NB4 (cell line): ENCODE measurements around the gene HOXB3.
A peak's percentile ranks its signal among the peaks of the same experiment; 100 is the strongest.

ENCODE experiments used
- DNase-seq: peaks from one replicate; pipeline ENCODE4 v3.0.0; 2010; ENCODE audit warnings: low read depth
- H3K4me3 ChIP-seq: one replicate; pipeline ENCODE4 v1.5.1; 2011; ENCODE audit warnings: mild to moderate bottlenecking, low read depth, low read length, moderate library complexity
- CTCF ChIP-seq: IDR thresholded peaks from one replicate; pipeline ENCODE4 v1.5.1; 2012; ENCODE audit warnings: low read depth, low read length
- MAX ChIP-seq: IDR thresholded peaks from 2 replicates; pipeline ENCODE4 v1.6.1; 2011; ENCODE audit warnings: low read depth, low read length
- MYC ChIP-seq: IDR thresholded peaks from 2 replicates; pipeline ENCODE4 v1.6.1; 2011; ENCODE audit warnings: low read depth, low read length
- POLR2A ChIP-seq: IDR thresholded peaks from 2 replicates; pipeline ENCODE4 v1.6.1; 2011; ENCODE audit warnings: mild to moderate bottlenecking; ENCODE audit not compliant: insufficient read length; ENCODE audit errors: extremely low read depth

HOXB3 gene

GRCh38 chr17:48589831-48590606 lies at the start of gene HOXB3:
HOXB3 (minus strand) TSS chr17:48590241; CDS start chr17:48552474, 37,767 bp downstream.
- H3K4me3 ChIP-seq = no peak within 1 kb of the TSS

GRCh38 chr17:48639136-48639535 lies 49.1 kb upstream of the HOXB3 start:
- no peak for DNase-seq
- no peak overlapping the region for H3K4me3 ChIP-seq
- no peak for TF ChIP-seq CTCF
- TF ChIP-seq MAX = no peak
- no peak for TF ChIP-seq MYC
- TF ChIP-seq POLR2A = no peak

More at GRCh38 chr17:48589831-48590606, at the start of gene HOXB3:
- TF ChIP-seq POLR2A (no peak), MAX (no peak), MYC (no peak), CTCF (no peak)
- DNase-seq = no peak

- DNase-seq = no peak
- TF ChIP-seq MYC (no peak), POLR2A (no peak), MAX (no peak)
- no peak overlapping the region for H3K4me3 ChIP-seq
These were observed 47.6 kb upstream of the HOXB3 start for GRCh38 chr17:48637323-48638260.

GRCh38 chr17:48636177-48637018 lies 46.4 kb upstream of the HOXB3 start:
- peak; percentile 92 for DNase-seq
- H3K4me3 ChIP-seq = no peak overlapping the region
- TF ChIP-seq POLR2A (no peak), MAX (no peak), MYC (0 out of 2 replicates have a peak, but pooled peaks have one; percentile 31), CTCF (peak; percentile 58)

- TF ChIP-seq CTCF (no peak), MYC (no peak), POLR2A (no peak), MAX (no peak)
- DNase-seq = no peak
- H3K4me3 ChIP-seq = no peak overlapping the region
These were observed 44.6 kb upstream of the HOXB3 start for GRCh38 chr17:48634493-48635208.
